ENCODE data around the gene MCCD1. TPM values are rescaled to one million over a fixed set of nuclear protein-coding genes. Genes with fewer than 3 reads are reported as not detected.

Gene MCCD1
- total RNA-seq = not detected in 2 replicates

DNA sequence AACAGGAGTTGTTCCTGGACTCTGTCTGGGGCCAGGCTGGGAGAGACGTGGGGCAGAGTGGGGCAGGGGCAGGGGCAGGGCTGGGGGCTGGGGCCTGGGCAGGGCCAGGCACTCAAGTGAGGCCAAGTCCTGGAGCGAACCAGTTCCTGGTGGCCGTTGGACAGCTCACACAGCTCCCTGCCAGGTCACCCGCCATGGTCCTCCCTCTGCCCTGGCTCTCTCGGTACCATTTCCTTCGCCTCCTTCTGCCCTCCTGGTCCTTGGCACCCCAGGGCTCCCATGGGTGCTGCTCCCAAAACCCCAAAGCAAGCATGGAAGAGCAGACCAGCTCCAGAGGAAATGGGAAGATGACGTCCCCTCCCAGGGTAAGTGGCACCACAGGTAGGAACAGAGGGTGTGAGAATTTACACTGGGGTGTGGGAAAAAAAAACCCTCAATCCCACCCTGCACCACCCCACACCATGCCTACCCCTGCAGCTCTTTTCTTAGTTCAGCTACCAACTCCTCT, at the start of gene MCCD1:
Gene MCCD1 (plus strand): TSS at position 142 of the 508 bp plus-strand sequence. CDS start 53 bp downstream, at position 195.

DNA sequence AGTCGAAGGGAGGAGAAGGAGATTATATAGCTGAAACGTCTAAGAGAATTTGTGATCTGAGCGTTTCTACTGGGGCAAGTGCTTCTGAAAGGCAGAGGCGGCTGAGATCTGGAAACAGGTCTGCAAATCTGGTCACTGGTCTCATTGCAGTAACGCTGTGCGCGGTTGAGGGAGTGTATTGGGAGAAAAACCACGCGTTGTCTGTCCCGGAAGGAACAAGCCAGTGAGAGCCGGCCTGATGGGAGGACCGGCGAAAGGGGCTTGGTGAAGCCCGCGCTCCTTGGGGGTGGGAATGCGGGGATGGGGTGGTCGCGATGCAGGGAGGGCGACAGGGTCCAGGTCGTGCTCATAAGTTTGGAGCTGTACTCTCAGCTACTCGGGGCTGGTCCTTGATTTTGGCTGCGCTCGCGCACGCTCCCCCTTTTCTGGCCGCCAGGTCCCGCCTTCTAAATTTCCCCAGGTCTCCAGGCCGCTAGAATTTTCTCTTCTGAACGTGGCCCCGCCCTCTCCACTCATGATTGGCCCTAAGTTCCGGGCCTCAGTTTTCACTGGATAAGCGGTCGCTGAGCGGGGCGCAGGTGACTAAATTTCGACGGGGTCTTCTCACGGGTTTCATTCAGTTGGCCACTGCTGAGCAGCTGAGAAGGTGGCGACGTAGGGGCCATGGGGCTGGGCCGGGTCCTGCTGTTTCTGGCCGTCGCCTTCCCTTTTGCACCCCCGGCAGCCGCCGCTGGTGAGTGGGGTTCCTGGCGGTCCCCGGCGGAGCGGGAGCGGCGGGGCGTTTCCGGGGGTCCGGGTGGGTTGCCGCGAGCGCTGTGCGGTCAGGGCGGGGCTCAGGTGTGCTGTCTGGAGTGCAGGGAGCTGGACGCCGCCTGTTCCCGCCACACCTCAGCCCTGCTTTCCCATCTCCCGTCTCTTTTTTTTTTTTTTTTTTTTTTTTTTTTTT, 31.0 kb upstream of the MCCD1 start, which contains the start of gene MICB:
Gene MICB (plus strand): TSS at position 615 of the 946 bp plus-strand sequence. CDS start 49 bp downstream, at position 664.

DNA sequence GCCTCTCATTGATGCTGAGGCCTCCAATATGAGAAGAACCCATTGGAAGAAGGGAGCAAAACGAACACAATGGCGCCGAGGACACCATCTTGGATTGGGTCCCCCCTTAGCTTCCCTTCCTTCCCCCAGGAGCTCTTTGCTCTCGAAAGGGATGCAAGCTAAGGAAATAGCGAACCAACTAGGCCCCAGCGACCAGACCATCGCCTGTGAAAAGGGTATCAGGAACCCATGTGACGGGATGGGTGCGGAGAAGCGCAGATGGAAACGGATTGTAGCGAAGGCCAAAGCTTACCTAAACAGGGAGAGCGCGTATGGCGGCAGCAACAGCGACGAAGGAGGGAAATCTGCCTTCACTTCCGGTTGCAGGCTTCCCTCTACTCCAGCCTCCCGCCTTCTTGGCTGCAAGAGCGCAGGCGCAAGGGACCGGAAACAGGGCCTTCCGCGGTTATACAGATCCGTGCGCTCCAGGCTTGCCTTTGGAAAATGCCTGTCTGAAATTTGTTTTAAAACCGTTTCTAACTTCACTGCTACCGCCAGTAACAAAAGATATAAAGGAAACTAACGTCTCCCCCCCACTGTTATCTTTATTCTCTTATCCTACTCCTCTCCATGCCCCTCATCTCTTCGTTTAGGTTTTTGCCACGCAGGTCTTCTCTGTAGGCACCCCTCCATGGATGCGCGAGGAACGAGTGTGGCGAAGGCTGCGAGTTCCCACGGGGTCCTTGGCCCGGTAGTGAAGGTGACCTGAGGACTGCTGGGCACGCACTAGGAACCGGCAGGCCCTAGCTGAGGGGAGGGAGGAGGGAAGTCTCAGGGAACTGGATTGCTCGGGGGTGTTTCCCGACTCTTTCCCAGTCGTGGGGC, 13.1 kb downstream of the MCCD1 start, which contains the start of gene DDX39B:
Gene DDX39B (minus strand): TSS at position 346 of the 864 bp plus-strand sequence. CDS start 1,471 bp downstream, outside the sequence.

DNA sequence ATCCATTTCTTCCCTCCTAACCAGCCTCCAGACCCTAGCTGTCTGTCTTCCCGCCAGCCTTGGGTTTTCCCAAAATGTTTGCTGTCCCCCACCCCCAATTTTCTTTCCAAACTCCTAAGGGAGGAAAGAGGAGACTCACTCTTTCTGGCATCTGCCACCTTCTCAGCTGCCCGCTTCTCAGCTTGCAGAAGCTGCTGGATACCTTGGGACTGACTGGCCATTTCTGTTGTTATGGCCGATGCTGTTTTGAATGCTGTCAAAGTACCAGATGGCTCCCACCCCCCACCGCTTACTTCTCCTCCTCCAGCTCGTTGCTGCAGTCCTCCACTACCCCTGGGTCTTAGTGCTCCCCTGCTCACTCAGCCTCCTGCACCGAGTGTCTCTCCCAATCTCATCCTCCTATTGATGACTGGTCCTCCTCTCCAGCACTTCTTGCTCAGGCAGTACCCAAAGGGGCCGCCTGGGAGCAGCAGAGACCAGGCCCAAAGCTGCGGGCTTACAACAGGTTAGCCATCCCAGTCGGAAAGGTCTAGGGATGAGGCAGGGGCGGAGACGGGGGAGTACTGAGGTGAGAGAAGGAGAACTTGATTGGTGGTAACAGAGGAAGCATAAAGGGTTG, 17.7 kb downstream of the MCCD1 start, which contains the start of gene ATP6V1G2:
Gene ATP6V1G2 (minus strand): TSS at position 270 of the 619 bp plus-strand sequence. CDS start 49 bp downstream, at position 221.

DNA sequence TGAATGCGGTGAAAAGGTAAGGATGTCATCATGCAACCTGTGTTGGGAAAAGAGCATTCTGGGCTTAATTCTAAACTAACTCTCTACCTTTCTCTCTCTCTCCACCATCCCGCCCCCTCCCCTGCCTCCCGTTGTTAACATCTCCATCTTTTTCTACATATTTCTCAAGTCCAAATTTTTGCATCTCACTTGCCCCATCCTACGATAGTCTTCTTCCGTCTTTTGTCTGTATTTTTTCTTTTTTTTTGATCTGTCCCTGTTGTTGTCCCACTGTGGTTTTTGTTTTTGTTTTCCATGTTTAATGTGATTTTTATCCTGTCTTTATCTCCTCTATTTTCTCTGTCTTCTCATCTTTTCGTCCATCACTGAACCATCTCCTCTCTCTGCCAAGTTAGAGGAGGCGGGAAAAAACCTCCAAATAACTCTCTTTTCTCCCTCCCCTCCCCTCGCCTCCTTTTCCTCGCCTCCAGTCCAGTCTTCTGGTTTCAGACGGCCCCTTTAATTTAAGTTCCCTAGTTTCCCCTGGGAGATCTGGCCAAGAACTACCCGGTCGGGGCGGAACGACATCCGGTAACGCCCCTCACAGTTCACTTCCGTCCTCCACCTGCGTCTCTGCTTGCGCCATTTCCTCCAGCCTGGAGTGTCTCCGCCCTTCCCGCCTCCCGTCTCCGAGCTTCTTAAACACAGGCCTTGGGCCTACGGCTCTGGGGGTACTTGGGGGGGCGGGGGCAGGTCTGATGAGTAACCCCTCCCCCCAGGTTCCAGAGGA, 18.4 kb downstream of the MCCD1 start, which contains the start of gene NFKBIL1:
Gene NFKBIL1 (plus strand): TSS at position 651 of the 769 bp plus-strand sequence. CDS start 87 bp downstream, at position 738.

GRCh38 chr6:31572041-31572911, 43.5 kb downstream of the MCCD1 start, which contains the start of gene LTA:
Gene LTA, plus strand, starts transcription at chr6:31572289. Its CDS starts 454 bp downstream, at chr6:31572743.

DNA sequence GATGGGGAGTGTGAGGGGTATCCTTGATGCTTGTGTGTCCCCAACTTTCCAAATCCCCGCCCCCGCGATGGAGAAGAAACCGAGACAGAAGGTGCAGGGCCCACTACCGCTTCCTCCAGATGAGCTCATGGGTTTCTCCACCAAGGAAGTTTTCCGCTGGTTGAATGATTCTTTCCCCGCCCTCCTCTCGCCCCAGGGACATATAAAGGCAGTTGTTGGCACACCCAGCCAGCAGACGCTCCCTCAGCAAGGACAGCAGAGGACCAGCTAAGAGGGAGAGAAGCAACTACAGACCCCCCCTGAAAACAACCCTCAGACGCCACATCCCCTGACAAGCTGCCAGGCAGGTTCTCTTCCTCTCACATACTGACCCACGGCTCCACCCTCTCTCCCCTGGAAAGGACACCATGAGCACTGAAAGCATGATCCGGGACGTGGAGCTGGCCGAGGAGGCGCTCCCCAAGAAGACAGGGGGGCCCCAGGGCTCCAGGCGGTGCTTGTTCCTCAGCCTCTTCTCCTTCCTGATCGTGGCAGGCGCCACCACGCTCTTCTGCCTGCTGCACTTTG, 46.7 kb downstream of the MCCD1 start, which contains the start of gene TNF:
Gene TNF (plus strand): TSS at position 231 of the 567 bp plus-strand sequence. CDS start 177 bp downstream, at position 408.

Small RNA genes within 50 kb of the gene (small RNA-seq; reads per million reads assigned to genes)
- not detected for gene AL663061.1
- not detected for gene RF00019
- gene SNORD117 = 632 reads per million, percentile 99 among the genes with 10 or more reads in this experiment
- not detected for gene SNORD84

Other genes with a start within 250 kb of the MCCD1 start
- 5.9 and 11.6 TPM in 2 replicates for gene HLA-B, start 171.8 kb upstream of the MCCD1 start, total RNA-seq
- 28.3 and 31.0 TPM in 2 replicates for gene MICA, start 125.4 kb upstream of the MCCD1 start, total RNA-seq
- 1.1 TPM in 1 of 2 replicates, not detected in the other for gene MICB, start 30.8 kb upstream of the MCCD1 start, total RNA-seq
- 338 and 413 TPM in 2 replicates for gene DDX39B, start 13.0 kb downstream of the MCCD1 start, total RNA-seq
- 0.43 and 1.2 TPM in 2 replicates for gene ATP6V1G2, start 17.6 kb downstream of the MCCD1 start, total RNA-seq
- 37.8 and 46.3 TPM in 2 replicates for gene NFKBIL1, start 18.6 kb downstream of the MCCD1 start, total RNA-seq
- gene LTA, start 43.3 kb downstream of the MCCD1 start, total RNA-seq = not detected in 2 replicates
- gene TNF, start 46.6 kb downstream of the MCCD1 start, total RNA-seq = 1.2 and 1.5 TPM in 2 replicates
- gene LTB, start 53.5 kb downstream of the MCCD1 start, total RNA-seq = not detected in 2 replicates
- not detected in 2 replicates for gene LST1, start 57.3 kb downstream of the MCCD1 start, total RNA-seq
- gene NCR3, start 64.0 kb downstream of the MCCD1 start, total RNA-seq = not detected in 2 replicates
- not detected in 2 replicates for gene AIF1, start 86.3 kb downstream of the MCCD1 start, total RNA-seq
- gene PRRC2A, start 91.8 kb downstream of the MCCD1 start, total RNA-seq = 56.5 and 78.9 TPM in 2 replicates
- gene BAG6, start 123.7 kb downstream of the MCCD1 start, total RNA-seq = 161 and 237 TPM in 2 replicates
- gene APOM, start 126.9 kb downstream of the MCCD1 start, total RNA-seq = 0.79 and 0.98 TPM in 2 replicates
- 25.3 and 25.9 TPM in 2 replicates for gene C6orf47, start 131.8 kb downstream of the MCCD1 start, total RNA-seq
- 18.0 and 27.1 TPM in 2 replicates for gene GPANK1, start 136.0 kb downstream of the MCCD1 start, total RNA-seq
- 185 and 211 TPM in 2 replicates for gene CSNK2B, start 137.1 kb downstream of the MCCD1 start, total RNA-seq
- 4.9 and 5.9 TPM in 2 replicates for gene LY6G5B, start 141.0 kb downstream of the MCCD1 start, total RNA-seq
- not detected in 2 replicates for gene LY6G5C, start 152.1 kb downstream of the MCCD1 start, total RNA-seq
- 42.8 and 64.6 TPM in 2 replicates for gene ABHD16A, start 174.4 kb downstream of the MCCD1 start, total RNA-seq
- not detected in 2 replicates for gene LY6G6F, start 177.9 kb downstream of the MCCD1 start, total RNA-seq
- gene LY6G6D, start 186.4 kb downstream of the MCCD1 start, total RNA-seq = not detected in 2 replicates
- gene LY6G6C, start 192.8 kb downstream of the MCCD1 start, total RNA-seq = 0.39 and 3.5 TPM in 2 replicates
- 0.39 and 0.54 TPM in 2 replicates for gene MPIG6B, start 194.4 kb downstream of the MCCD1 start, total RNA-seq
- 120 and 147 TPM in 2 replicates for gene DDAH2, start 200.3 kb downstream of the MCCD1 start, total RNA-seq
- 568 and 799 TPM in 2 replicates for gene CLIC1, start 207.6 kb downstream of the MCCD1 start, total RNA-seq
- gene MSH5, start 211.0 kb downstream of the MCCD1 start, total RNA-seq = 7.9 and 8.6 TPM in 2 replicates
- gene SAPCD1, start 233.7 kb downstream of the MCCD1 start, total RNA-seq = 0.79 TPM in 1 of 2 replicates, not detected in the other
- gene VWA7, start 248.4 kb downstream of the MCCD1 start, total RNA-seq = 3.8 and 4.7 TPM in 2 replicates

Measured in placental epithelial cell (primary cell).